Keratinocyte (primary cell): ENCODE results near the gene OR51G1.
"Not testable (repeated sequence)": the region's sequence is repeated elsewhere in the genome, so short reads cannot be mapped to it uniquely, and the experiment has no call there.

Source experiments
- CTCF ChIP-seq, 3 experiments: IDR thresholded peaks in 1 of 3; conservative IDR thresholded peaks in 1 of 3; optimal IDR thresholded peaks in 1 of 3; 2 replicates in 2 of 3; 3 replicates in 1 of 3; pipeline versions ENCODE3 to v1.5.1; 2011; ENCODE audit warnings: low read length in 3 of 3, mild to moderate bottlenecking in 3 of 3, moderate library complexity in 2 of 3, control low read depth in 1 of 3, inconsistent platforms in 1 of 3; ENCODE audit not compliant: insufficient read depth in 2 of 3; ENCODE audit errors: extremely low read depth in 1 of 3
- EZH2 ChIP-seq: IDR thresholded peaks from one replicate; pipeline ENCODE4 v1.6.1; 2012; ENCODE audit warnings: inconsistent platforms, mild to moderate bottlenecking, low read length, moderate library complexity

- TF ChIP-seq CTCF (optimal IDR thresholded peaks at IDR 0.05 in 1 of 3, IDR thresholded peaks at IDR 0.05 in 1 of 3, conservative IDR thresholded peaks at IDR 0.05 in 1 of 3; ENCODE audit: extremely low read depth in 1 of 3, insufficient read depth in 2 of 3, low read length in 3 of 3); EZH2: not testable (repeated sequence)
Measured at GRCh38 chr11:4955613-4956012, 31.5 kb upstream of the OR51G1 start, which contains the start of gene OR51A2.
